RCC 7860 (cell line): ENCODE data around the gene REC114.
"Not testable (repeated sequence)": the region's sequence is repeated elsewhere in the genome, so short reads cannot be mapped to it uniquely, and the experiment has no call there.

Experiments used
- DNase-seq: peaks from one replicate; pipeline ENCODE4 v3.0.0-alpha.2; 2015; ENCODE audit warnings: low spot score
- FAIRE-seq: peaks from 2 replicates; lab custom pipeline; 2012; peaks lifted over from hg19 to GRCh38; lab: Jason Lieb, UNC

The REC114 gene

GRCh38 chr15:73442968-73443367 is at the start of gene REC114:
Gene REC114, plus strand, starts transcription at chr15:73443164. Its CDS starts 22 bp downstream, at chr15:73443186.
- FAIRE-seq (no peak), DNase-seq (no peak)

- no peak for FAIRE-seq
- no peak for DNase-seq
Observed at GRCh38 chr15:73393336-73393735, 49.6 kb upstream of the REC114 start.

GRCh38 chr15:73394782-73395181 is 48.2 kb upstream of the REC114 start:
- no peak for FAIRE-seq
- no peak for DNase-seq

- DNase-seq (no peak), FAIRE-seq (no peak)
Observed at GRCh38 chr15:73395671-73396070, 47.3 kb upstream of the REC114 start.

- FAIRE-seq = no peak
Observed at GRCh38 chr15:73397461-73397860, 45.5 kb upstream of the REC114 start.

GRCh38 chr15:73398861-73399260 is 44.1 kb upstream of the REC114 start:
- DNase-seq = no peak
- FAIRE-seq = no peak

More at GRCh38 chr15:73397461-73397860, 45.5 kb upstream of the REC114 start:
- no peak for DNase-seq

- FAIRE-seq, DNase-seq: not testable (repeated sequence)
Observed at GRCh38 chr15:73400222-73400621, 42.7 kb upstream of the REC114 start.

GRCh38 chr15:73403171-73403570 is 39.8 kb upstream of the REC114 start:
- DNase-seq (no peak), FAIRE-seq (no peak)

GRCh38 chr15:73414876-73415275 is 28.1 kb upstream of the REC114 start:
- FAIRE-seq (no peak), DNase-seq (no peak)

- FAIRE-seq (no peak), DNase-seq (no peak)
Observed at GRCh38 chr15:73424506-73424905, 18.5 kb upstream of the REC114 start.

GRCh38 chr15:73425510-73425909 is 17.5 kb upstream of the REC114 start:
- no peak for DNase-seq
- FAIRE-seq = no peak

- FAIRE-seq = no peak
- no peak for DNase-seq
Observed at GRCh38 chr15:73426323-73426994, 16.5 kb upstream of the REC114 start.

- DNase-seq, FAIRE-seq: not testable (repeated sequence)
Observed at GRCh38 chr15:73431329-73431728, 11.6 kb upstream of the REC114 start.

- FAIRE-seq (no peak), DNase-seq (no peak)
Observed at GRCh38 chr15:73433873-73434272, 9.1 kb upstream of the REC114 start.

- FAIRE-seq (no peak), DNase-seq (no peak)
Observed at GRCh38 chr15:73436613-73437012, 6.4 kb upstream of the REC114 start.

GRCh38 chr15:73437543-73438109 is 5.3 kb upstream of the REC114 start:
- FAIRE-seq (no peak), DNase-seq (no peak)

- no peak for DNase-seq
- FAIRE-seq = no peak
Observed at GRCh38 chr15:73438651-73439050, 4.3 kb upstream of the REC114 start.

- no peak for DNase-seq
- no peak for FAIRE-seq
Observed at GRCh38 chr15:73440571-73440970, 2.4 kb upstream of the REC114 start.

- no peak for DNase-seq
- FAIRE-seq = no peak
Observed at GRCh38 chr15:73442421-73442820, 543 bp upstream of the REC114 start.

GRCh38 chr15:73447471-73447870 is 4.5 kb downstream of the REC114 start:
- FAIRE-seq = not testable (repeated sequence)

GRCh38 chr15:73448158-73448758 is 5.3 kb downstream of the REC114 start:
- FAIRE-seq, DNase-seq: not testable (repeated sequence)

More at GRCh38 chr15:73447471-73447870, 4.5 kb downstream of the REC114 start:
- not testable (repeated sequence) for DNase-seq

GRCh38 chr15:73449980-73450379 is 7.0 kb downstream of the REC114 start:
- FAIRE-seq, DNase-seq: not testable (repeated sequence)
